GM19035 (cell line): ENCODE measurements around the gene BRINP3.
"Not testable (repeated sequence)": the region's sequence is repeated elsewhere in the genome, so short reads cannot be mapped to it uniquely, and the experiment has no call there.

Experiments used
- ATAC-seq: cut with Tn5 transposase; IDR thresholded peaks from one replicate; pipeline ENCODE4 v1.9.1; 2021; ENCODE audit not compliant: unreplicated experiment

Gene BRINP3

DNA sequence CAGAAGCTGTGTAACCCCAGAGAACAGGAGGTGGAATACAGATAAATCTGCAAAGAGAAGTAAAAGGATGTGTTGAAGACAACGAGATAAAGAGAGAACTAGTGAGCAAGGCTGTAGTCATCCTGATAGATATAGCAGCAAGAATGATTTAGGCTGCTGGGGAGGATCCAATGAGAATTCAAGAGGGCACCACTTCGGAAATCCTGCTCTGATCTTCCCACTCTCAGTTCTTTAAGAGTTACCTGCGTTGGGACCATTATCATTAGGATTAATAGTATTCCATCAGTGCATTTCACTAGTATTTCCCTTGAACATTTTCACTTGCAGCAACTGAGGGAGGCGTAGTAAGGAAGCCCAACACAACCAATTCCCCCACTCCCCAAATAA is at the start of gene BRINP3:
Gene BRINP3 (minus strand): TSS at position 103 of the 387 bp plus-strand sequence.
- no peak for ATAC-seq

DNA sequence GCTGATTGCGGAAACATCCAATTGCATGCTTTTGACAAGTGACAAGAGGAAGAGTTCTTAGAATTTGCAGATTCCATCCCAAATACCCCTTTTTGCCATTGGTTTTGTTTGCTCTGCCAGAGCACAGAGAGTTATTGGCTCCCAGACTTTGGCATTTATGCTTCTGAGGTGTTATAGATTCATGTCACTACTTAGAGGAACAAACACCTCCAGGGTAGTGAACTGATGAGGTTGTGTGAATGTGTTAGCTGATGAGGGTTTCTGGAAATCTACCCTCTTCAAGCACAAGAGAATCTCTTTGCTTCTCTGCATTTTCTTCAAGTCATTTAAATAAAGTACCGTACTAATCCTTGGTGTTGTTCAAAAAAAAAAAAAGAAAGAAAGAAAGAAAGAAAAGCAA is 33.9 kb upstream of the BRINP3 start:
- ATAC-seq: no peak

DNA sequence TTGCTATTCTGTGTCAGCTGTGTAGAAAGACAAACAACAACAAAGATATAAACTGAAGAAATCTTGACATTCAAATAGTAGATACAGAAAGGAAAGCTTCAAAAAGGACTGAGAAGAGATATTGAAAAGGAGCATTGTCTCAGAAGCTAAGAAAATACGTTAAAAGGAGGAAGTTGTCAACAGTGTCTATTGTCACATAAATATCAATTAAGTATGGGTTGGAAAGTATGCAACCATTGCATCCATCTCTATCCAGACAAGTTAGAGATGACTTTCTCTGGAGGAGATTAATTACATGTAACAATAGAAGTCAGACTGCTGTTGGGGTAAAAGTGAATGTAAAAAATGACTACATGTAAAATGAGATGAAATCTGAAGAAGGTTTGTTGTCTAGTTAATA is 29.7 kb upstream of the BRINP3 start:
- no peak for ATAC-seq

DNA sequence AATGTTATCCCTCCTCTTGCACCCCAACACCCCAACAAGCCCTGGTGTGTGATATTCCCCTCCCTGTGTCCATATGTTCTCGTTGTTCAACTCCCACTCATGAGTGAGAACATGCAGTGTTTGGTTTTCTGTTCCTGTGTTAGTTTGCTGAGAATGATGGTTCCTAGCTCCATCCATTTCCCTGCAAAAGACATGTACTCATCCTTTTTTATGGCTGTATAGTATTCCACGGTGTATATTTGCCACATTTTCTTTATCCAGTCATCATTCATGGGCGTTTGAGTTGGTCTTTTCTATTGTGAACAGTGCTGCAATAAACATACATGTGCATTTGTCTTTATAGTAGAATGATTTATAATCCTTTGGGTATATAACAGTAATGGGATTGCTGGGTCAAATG is 26.9 kb upstream of the BRINP3 start:
- ATAC-seq: not testable (repeated sequence)

DNA sequence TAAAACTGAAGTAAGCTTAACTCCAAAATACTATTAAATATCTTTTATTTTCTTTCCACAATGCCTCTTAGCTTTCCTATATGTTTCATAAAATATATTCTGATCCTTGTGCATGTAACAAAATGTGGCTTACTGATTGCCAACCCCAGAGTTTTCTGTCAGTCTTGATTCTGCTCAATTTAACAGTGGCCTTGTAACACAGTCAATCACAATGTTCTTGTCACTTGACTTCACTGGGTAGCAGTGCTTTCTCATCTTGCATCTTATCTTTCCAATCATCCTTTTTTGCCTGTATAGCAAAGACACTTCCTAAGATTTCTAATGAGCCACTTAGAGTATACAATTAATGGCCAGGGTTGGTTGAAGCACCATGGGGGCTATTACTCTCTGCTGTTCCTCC is 19.9 kb upstream of the BRINP3 start:
- no peak for ATAC-seq

DNA sequence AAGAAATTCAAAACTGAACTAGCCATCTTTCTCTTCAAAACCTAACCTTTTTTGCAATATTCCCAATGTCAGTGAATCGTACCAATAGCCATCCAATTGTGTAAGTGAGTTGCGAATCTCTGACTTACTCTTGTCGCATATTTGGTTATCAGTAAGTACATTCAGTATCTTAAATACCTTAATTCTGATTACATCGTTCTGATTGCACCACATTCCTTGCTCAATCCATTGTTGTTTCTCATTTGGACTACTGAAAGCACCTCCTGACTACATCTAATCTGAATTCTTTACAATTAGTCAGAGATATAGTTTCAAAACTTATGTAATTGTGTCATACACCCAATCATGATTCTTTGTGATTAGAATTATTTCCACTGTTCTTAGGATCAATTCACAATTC is 16.8 kb upstream of the BRINP3 start:
- no peak for ATAC-seq

DNA sequence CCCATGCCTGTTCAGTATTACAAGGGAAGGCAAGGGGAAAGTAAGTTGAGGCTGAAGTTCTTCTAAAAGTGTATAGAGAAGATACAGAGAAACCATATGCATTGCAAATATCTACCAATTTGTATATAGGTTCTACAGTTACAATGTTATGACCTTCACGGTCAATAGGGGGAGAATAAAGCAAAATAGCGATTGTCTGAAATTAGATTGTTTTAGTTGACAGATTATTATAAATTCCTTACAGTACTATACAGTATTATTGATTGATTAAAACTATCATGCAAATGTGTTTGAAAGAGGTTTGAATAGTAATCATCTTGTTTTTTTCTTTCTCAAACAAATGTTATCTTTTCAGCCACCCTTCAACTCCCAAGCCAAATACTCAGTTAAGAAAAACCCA is 13.7 kb upstream of the BRINP3 start:
- no peak for ATAC-seq

DNA sequence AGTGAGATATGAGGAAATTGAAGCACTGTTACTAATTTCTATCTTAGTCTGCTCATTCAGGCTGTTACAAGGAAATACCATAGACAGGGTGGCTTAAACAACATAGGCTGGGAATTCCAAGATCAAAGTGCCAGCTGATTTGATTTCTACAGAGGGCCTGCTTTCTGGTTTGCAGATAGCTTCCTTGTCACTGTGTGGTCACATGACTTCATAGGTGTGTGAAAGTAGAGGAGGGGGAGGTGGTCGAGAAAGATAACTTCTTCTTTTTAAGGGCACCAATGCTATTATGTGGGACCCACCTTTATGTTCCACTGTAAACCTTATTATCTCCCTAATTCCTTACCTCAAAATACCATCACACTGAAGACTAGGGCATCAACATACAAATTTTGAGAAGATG is 6.4 kb upstream of the BRINP3 start:
- ATAC-seq: no peak

DNA sequence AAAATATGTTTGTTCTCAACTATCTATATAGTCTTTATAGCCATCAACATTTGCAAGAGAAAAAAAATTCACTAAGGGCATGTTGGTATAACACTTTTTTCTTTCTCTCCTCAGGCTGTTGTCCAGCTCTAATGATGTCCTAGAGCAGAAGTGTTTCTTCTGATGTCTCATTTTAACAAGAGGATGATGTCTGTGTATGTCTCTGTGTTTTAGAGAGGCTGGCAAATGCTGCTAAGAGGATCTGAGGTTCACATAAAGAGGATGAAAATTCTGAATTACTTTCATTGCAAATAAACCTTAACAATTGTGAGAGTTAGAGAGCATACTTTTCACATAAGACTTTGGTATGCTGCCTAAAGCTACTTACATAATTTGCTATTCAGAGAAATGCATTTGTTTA is 2.6 kb upstream of the BRINP3 start:
- no peak for ATAC-seq

DNA sequence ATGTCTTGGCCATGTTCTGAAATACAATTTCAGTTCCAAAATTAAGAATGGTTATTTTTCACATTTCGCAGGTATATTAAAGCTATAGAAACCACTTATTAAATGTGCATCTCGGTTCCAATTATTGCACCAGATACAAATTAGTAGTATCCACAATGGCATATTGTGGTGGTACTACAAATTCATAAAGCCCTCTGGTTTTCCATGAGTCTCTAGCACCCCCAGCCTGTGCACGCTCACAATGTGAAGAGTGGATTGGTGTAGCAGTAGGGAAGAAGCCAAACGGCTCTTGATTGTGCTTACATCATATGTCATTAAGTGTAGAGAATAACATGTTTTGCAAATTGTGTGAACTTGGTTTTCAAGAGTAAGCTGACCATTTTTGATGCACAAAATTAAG is 1.9 kb upstream of the BRINP3 start:
- ATAC-seq: no peak

DNA sequence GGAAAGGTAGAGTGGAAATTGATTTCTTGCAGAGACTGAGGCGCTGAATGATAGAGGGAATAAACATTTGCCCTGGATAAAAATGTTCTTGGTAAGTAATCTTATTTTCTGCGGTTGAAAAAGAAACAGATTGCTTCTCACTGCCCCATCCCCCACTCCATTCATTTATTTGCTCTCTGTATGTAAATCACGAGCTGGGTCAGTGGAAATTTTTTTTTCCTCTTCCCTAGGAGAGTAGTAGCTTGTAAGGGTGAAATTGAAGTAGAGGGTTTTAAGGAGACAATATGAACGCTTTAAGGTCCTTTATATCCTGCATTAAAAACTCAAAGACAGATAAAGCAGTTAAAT is 1.4 kb upstream of the BRINP3 start:
- ATAC-seq: no peak

DNA sequence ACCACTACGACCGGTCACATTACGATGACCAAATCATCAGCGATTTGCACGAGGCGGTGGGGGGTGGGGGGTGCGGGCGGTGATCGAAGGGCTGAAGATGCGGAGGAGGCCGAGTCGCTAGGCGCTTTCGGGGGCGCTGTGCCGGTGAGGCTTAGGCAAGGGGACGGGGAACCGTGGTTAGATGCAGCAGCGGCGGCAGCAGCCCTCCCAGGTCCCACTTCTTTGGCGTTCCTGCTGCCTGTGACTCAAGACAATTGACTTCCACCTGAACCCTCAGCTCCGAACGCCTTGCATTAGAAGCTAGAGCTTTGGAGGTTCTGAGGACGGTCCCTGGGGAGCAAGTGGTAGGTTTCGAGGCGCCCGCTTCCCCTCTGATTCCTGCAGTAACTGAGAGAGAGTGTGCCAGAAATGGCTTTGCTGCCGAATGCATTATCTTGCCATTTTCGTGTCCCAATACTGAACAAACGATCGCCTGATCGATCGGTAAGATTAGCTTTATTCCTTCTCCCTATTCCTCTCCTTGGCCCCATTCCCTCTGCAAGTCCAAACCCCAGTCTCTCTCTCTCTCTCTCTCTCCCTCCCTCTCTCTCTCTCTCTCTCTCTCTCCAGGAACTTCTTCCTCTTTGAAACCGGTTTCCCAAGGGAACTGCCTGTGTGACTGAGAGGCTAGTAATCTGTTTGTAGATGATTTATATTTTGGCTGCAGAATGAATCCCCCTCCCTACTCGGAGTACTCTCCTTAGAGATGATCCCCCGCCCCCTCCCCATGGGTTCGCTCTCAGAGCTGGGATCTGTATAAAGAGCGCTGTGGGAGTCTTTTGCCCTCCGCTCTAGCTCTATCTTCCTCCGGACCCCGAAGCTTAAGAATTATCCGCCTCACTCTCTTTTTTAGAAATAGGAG is 735 bp upstream of the BRINP3 start:
- no peak for ATAC-seq

DNA sequence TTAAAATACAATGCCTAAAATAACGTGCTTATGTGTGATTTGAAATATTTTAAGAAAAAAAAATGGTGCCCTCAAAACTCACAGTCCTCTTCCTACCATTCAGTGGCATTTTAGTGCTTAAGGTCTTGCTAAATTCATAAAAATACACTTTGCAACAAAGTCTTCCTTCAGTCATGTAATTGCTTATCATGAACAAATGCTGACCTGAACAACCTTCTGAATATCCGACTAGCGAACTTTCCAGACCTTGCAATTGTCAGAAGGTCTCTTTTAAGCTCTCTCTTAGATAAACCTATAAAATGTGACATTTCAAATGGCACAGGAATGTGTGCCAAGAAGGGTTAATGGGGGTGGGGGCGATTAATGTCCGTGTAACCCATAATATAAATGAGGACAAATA is 858 bp downstream of the BRINP3 start:
- ATAC-seq: no peak

DNA sequence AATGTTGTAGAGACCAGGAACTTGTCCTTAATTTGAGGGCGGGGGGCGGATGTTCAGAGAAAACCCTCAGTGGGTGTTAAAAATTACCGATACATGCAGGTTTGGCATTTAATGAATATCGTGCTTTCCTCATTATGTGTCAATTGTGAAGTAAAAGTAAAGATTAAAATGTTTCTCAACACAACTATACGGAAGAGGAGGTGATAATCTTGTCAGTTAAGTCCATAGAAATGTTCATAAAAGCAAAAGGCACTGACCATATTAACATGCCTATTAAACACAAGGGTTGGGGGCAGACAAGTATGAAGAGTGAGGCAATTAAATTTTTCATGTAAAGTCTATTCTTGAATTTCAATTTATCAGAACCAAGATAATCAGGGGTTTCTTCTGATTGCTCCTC is 1.3 kb downstream of the BRINP3 start:
- ATAC-seq: no peak

DNA sequence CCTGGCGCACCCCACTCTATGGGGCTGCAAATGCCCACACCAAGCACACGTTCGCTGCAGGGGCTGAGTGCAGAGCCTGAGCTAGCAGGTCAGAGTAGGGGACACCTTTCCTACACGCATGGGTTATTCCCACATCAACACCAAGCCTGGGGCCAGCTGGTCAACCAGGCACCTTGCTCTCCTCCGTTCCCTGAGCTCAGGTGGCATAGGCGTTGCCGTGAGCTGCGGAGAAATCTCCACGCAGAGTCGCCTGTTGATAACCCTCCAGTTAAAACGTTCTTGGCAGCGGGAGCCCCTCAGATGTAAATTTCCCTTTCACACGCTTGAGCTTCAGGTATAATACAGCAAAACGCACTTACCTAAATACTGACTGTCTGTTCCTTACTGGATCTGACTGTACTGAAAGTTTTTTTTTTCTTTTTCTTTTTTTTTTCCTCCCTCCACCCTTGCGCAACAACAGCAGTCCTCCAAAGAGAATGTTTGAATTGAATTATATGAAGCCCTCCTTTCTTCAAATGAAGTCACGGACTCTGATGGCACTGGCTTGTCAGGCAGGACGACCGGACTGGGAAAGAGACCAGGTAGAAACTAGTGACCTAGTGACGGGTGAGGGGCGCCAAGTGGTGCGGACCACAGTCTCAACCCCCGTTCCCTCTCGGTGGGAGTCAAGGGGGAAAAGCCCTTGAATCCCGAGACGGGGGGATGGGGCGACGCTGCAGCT is 2.1 kb downstream of the BRINP3 start:
- no peak for ATAC-seq

DNA sequence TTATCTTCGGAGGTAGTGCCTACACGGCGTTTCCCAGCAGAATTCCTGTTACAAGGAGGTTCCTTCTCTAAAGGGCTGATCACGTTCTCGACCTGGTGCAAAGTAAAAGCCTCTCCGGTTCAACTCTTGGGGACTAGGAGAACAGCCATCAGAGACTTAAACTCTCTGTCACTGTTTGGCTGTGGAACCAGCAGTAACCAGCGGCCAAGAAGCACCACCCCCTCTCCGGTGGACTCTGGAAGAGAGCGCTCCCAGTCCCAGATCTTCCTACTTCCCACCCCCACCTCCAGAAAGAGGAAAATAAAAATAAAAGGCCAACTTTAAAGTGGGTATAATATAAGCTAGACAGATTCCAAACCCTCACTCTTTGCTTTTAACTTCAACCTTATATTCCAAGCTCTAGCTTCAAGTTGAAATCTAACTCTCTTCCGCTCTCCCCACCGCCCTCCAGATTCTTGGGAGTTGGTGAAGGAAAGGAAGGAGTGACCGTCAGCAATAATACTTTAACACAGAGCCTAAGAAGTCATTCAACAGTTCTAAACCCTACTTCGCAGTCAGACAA is 2.9 kb downstream of the BRINP3 start:
- no peak for ATAC-seq

DNA sequence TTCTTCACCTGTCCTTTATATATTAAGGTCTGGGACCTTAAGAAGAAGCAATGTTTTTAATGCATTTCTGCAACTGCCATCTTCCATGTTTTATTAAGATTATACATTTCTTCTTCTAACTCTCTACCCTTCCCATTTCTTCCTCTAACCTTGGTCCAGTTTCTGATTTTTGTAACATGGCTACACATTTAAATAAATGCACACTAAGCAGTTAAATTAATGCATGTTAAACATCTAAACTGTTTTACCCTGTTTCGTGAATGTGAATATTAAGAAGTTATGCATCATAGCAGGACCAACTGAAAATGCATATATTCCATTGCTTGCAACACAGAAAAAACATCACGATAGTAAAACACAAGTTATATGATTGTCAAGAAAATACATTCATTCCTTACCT is 3.7 kb downstream of the BRINP3 start:
- no peak for ATAC-seq

DNA sequence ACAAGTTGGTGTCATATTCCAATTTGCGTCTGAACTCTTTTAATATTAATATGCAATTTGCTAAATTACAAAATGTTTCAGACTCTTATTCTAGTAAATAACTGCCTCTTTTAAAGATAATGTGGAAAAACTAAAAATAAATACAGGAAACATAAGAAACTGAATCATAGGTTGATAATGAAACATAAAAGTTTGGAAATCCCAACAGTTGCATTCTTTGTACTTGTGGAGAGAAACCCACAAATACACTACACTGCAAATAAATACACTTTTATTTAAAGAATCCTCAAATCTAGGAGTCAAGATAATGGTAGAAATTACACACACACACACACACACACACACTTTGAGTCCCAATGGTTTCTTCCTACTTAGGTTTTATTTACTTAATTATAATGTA is 5.2 kb downstream of the BRINP3 start:
- no peak for ATAC-seq

DNA sequence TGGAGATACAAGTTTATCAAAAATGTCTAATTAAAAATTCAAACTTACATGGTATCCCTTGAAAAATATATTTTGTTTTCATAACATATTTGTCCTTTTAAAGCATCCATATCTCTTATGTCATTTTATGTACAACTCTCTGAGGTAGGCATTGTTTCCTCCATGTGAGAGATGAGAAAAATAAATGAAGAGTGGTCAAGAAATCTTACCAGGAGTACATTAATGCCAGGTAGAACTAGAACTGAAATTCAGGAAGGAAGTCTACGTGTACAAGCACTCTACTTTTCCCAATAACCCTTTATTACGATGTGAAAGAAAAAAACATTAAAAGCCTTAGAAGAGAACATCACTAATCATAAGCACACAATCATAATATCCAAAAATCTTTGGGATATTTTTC is 5.6 kb downstream of the BRINP3 start:
- no peak for ATAC-seq

DNA sequence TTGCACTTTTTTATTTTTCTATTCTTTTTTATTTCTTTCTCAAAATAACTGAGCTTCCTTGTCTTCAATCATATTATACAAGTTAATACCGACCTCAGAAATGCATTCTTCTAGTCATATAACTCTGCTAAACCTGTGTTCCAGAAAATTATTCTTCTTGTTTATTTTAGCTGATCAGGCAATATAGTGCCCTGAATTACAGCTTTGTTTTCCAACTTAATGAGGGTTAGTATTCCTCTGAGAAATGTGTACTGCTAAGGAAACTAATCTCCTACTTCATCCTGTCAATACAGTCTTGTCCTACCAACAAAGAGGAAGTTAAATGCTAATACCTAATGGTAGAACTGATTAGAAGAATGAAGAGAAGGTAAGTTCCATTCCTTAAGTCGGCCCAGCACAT is 13.0 kb downstream of the BRINP3 start:
- ATAC-seq: no peak

DNA sequence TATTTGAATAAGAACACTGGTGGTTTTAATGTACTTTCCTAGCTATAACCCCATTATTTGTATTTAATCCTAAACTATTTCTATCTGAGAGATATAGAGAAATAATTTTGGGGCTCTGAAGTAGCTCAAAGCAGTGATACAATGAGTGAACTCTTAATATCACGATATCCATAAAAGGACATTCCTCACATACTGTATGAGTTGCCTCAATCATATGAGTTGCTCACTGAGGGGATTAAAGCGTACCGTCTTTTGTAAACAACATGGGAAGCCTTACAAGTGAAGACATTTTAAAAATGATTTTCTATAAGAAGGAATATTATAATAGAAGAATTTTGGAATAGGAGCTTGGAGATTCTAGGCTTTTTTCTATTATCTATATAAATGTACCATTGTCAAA is 21.5 kb downstream of the BRINP3 start:
- no peak for ATAC-seq

DNA sequence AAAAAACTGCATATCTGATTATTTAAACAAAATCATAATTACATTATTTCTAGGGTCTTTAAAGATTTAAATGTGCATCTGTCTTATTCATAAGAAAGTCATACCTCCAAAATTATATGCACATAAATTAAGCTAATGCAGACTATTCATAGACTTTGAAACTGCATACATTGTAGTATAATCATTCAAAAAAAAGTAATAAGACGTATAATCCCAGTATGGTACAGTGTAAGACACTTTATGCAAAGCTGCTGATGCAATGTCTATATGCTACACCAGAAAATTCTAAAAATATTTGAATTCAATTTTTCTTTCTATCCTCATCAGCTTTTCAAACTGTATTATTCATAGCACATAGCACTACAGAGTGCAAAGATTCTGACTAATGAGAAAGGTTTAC is 22.0 kb downstream of the BRINP3 start:
- ATAC-seq: no peak
